GM21423 (cell line): ENCODE data around the gene SEBOX.

Source experiments
- ATAC-seq: cut with Tn5 transposase; IDR thresholded peaks from one replicate; pipeline ENCODE4 v1.9.1; 2021; ENCODE audit warnings: mild to moderate bottlenecking, moderate library complexity; ENCODE audit not compliant: unreplicated experiment

SEBOX gene

GRCh38 chr17:28394337-28395116, 29.5 kb upstream of the SEBOX start:
- no peak for ATAC-seq

DNA sequence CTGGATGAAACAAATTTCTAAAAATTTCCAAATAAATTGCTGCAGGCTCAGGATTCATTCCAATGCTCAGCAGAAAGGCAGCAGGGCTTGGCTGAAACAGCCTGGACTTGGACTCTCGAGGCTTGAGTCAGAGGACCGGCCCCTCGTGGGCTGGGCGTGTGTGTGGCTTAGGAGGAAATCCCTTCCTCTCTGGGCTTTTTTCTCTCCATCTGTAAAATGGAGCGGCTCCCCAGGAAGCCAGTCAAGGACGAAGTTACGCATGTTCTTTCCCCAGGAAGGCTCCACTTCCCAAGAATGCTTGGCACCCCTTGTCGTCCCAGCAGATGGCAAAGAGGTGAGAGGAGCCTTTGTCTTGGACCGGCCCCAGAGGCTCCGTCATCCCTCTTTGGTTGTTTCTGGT, 27.5 kb upstream of the SEBOX start:
- ATAC-seq, result no peak

GRCh38 chr17:28391401-28391800, 26.4 kb upstream of the SEBOX start:
- no peak for ATAC-seq

- ATAC-seq, result no peak
Observed at GRCh38 chr17:28390984-28391383, 26.0 kb upstream of the SEBOX start.

GRCh38 chr17:28390563-28390962, 25.6 kb upstream of the SEBOX start:
- ATAC-seq, result no peak

DNA sequence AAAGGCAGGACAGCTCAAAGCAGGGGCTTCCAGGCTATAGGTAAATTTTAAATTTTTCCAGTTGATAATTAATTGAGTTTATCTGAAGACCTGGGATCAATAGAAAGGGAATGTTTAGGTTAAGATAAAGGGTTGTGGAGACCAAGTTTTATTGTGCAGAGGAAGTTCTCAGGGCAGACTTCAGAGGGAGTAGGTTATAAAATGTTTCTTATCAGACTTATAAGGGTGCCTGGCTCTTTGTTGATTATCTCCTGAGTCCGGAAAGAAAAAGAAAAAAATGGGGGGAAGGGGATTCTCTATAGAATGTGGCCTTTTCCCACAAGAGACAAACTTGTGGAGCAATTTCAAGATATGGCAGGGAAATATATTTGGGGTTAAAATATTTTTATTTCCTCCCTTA, 25.1 kb upstream of the SEBOX start:
- no peak for ATAC-seq

DNA sequence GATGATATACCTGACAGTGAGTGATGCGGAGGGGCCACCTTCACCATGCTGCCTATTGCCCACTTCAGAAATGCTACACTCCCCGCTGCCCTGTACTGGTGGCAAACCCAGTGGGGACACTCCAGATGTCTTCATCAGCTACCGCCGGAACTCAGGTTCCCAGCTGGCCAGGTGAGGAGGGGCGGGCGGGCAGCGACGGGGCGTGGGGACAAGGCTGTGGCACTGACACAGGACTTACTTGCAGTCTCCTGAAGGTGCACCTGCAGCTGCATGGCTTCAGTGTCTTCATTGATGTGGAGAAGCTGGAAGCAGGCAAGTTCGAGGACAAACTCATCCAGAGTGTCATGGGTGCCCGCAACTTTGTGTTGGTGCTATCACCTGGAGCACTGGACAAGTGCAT, 23.1 kb upstream of the SEBOX start:
- no peak for ATAC-seq

- ATAC-seq, result no peak
Observed at GRCh38 chr17:28386391-28386790, 21.4 kb upstream of the SEBOX start.

DNA sequence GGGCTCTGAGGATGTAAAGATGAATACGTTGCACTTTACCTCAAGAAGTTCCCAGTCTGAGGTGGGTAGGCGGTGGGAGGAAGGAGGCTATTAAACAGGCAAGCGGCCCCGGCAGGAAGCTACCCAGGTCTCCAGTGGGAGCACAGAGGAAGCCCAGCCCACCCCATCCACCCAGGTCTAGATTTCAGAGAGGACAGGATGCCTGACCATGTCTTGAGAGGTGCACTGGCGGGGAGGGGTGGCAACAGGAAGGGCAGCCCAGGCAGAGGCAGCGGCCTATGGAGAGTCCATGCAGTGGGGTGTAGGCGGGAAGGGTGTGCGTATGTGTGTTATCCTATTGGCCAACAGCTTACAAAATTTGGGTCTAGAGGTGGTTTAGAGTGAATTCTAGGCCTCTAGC, 20.4 kb upstream of the SEBOX start:
- ATAC-seq, result no peak

GRCh38 chr17:28385037-28385400, 20.0 kb upstream of the SEBOX start:
- peak; percentile 26 for ATAC-seq

GRCh38 chr17:28384281-28385036, 19.5 kb upstream of the SEBOX start:
- peak; percentile 64 for ATAC-seq

GRCh38 chr17:28381141-28381825, 16.3 kb upstream of the SEBOX start:
- no peak for ATAC-seq

- ATAC-seq, result no peak
Observed at GRCh38 chr17:28379814-28380801, 15.1 kb upstream of the SEBOX start.

GRCh38 chr17:28372945-28373274, 7.9 kb upstream of the SEBOX start:
- ATAC-seq, result no peak

- ATAC-seq, result peak; percentile 13
Observed at GRCh38 chr17:28372203-28372944, 7.4 kb upstream of the SEBOX start.

- peak; percentile 73 for ATAC-seq
Observed at GRCh38 chr17:28371245-28372202, 6.5 kb upstream of the SEBOX start, which contains the start of gene SARM1. Gene SARM1, plus strand, starts transcription at chr17:28371694. Its CDS starts 339 bp downstream, at chr17:28372033.

- ATAC-seq, result no peak
Observed at GRCh38 chr17:28370744-28371103, 5.7 kb upstream of the SEBOX start.

GRCh38 chr17:28370035-28370743, 5.2 kb upstream of the SEBOX start, which contains the start of gene VTN:
Gene VTN, minus strand, starts transcription at chr17:28370307. Its CDS starts 104 bp downstream, at chr17:28370203.
- no peak for ATAC-seq
